Measurements from ENCODE around the gene CNTN5.

CNTN5 gene

DNA sequence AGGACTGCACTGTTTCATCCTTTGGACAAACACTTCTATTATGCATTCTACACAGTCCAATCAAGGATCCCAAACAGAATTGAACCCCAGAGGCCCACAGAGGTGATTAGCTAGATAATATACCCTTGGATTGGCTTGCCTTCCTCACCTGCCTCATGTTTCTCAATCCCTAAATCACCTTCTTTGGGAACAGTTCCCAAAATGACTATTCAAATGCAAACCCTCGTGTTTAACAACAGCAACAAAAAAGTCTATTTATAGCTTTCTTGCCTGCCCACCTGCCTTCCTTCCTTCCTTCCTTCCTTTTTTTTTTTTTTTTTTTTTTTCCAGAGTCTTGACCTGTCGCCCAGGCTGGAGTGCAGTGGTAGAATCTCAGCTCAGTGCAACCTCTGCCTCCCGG is 180.0 kb downstream of the CNTN5 start:
- no peaks in the 10 kb centered on the region for H3K4me1 Mint-ChIP-seq
- no peak overlapping the region for H3K27ac Mint-ChIP-seq
- peaks cover 21% of the 10 kb centered on the region for H3K9me3 Mint-ChIP-seq
- H3K36me3 Mint-ChIP-seq = no peaks in the 10 kb centered on the region
- no peak overlapping the region for H3K4me3 Mint-ChIP-seq
- ATAC-seq (no peak), DNase-seq (ENCODE audit: low spot score in 2 of 2) (no peak)

DNA sequence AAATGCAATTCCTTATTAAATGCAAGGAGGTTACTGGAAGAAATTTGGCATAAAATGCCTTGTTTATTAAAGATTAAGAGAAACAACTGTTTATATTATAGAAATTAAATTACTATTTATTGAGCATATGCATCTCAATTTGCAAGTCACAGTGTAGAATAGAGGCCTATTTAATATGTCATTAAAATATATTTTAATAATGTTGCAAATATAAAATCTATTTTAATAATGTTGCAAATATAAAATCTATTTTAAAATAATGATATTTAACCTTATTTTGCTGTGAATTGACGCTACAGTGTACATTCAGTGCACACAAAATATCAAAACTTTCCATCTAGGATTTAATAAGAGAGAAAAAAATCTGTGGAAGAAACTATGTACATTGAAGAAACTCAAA is 188.1 kb downstream of the CNTN5 start:
- H3K4me3 Mint-ChIP-seq = no peak overlapping the region
- no peaks in the 10 kb centered on the region for H3K36me3 Mint-ChIP-seq
- peaks cover 10% of the 10 kb centered on the region for H3K9me3 Mint-ChIP-seq
- DNase-seq (ENCODE audit: low spot score in 2 of 2) (no peak), ATAC-seq (no peak)
- no peaks in the 10 kb centered on the region for H3K4me1 Mint-ChIP-seq
- no peak overlapping the region for H3K27ac Mint-ChIP-seq

DNA sequence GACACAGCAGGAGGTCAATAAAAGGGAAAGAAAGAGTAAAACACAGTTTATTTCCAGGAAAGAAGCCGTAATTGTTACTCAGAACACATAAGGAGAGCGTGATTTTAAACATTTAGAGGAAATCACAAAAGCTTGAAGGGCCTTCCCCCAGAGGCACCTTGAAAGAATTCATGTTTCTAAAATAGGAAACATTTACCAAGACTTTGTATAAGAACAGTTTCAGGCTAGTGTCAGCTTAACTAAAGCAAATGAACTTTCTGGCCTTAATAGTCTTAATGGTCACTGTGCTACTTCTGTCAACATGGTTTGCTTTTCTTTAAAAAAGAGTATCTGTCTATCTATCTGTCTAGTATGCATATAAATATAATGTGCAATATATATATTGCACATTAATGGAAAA is 208.8 kb downstream of the CNTN5 start:
- DNase-seq (ENCODE audit: low spot score in 2 of 2) (no peak), ATAC-seq (no peak)
- H3K9me3 Mint-ChIP-seq = peaks cover 20% of the 10 kb centered on the region
- H3K4me3 Mint-ChIP-seq = no peak overlapping the region
- H3K36me3 Mint-ChIP-seq = no peaks in the 10 kb centered on the region
- no peaks in the 10 kb centered on the region for H3K4me1 Mint-ChIP-seq
- no peak overlapping the region for H3K27ac Mint-ChIP-seq

DNA sequence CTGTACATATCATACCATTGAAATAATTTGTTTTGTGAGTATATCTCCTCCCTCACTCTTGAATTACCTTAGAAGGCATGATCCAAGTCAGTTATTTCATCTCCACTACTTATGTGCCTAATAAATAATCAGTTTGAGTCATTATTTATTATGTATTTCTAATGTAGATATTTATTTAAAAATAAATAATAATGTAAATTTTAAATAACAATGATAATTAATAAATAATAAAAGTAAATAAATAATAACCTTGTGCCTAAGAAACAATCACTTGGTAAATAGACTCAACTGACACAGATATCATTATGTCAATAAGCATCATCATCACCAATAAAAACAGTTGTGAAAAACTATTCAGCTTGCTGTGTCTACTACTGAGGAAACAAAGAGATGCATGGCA is 213.8 kb downstream of the CNTN5 start:
- ATAC-seq = no peak

DNA sequence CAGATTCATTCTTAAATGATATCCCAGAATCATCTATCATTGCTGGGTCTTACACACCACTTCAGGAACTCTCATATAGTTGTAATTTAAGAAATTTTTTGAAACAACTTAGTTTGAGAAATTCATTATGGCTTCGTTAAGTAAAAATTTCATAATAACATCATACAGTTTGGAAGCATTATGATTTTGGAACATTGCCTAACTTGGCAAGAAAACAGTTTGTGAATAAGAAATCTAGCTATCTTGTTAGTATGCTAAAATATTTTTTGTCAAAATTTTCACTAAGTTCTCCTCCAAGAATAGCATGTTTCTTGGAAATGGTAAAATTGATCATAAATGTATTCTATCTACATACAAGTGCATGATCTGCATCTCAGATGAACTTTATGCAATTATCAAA is 217.7 kb downstream of the CNTN5 start:
- Mint-ChIP-seq H3K4me1 (no peaks in the 10 kb centered on the region), H3K9me3 (peaks cover 20% of the 10 kb centered on the region), H3K36me3 (no peaks in the 10 kb centered on the region), H3K4me3 (no peak overlapping the region), H3K27ac (no peak overlapping the region)
- ATAC-seq (no peak), DNase-seq (ENCODE audit: low spot score in 2 of 2) (no peak)

More for the DNA sequence above, 213.8 kb downstream of the CNTN5 start:
- no peak overlapping the region for H3K4me3 Mint-ChIP-seq
- no peak overlapping the region for H3K27ac Mint-ChIP-seq
- DNase-seq (ENCODE audit: low spot score in 2 of 2) = no peak
- H3K4me1 Mint-ChIP-seq = no peaks in the 10 kb centered on the region
- no peaks in the 10 kb centered on the region for H3K36me3 Mint-ChIP-seq
- H3K9me3 Mint-ChIP-seq = peaks cover 12% of the 10 kb centered on the region

DNA sequence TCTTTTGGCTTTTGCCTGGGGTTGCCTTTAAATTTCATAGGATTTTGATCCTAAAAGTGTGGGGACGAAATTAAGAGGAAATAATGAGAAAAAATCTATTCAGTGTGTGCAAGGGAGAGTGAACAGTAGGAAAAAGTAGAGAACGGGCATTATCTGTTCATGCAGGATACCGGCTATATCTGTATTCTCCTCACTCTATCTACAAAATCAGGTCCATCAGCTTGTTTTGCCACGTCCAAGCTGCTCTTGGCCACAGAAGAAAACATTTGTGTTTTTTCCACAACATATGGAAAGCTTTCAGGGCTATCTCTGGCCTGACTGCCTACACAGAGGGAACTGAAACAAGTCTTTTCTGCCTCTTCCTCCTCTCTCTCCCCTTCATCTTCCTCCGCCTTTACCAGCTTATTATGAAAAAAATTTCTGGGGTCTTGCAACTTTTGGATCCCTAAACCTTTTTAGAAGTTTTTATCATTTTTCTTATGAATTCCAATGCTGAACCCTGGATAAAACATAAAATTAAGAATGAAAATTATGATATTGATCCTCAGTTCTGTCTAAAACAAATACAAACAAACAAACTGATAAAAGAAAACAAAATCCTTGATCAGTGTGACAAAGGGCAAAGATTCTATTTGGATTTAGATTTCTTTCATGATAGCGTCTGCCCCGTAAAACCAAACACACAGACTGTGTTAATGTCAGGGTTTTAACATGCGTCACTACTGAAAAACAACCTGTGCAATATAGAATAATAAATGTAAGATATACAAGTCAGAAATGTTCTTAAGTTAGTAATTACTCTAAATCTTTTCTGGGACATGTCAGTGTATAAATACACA is 219.7 kb downstream of the CNTN5 start:
- H3K36me3 Mint-ChIP-seq = no peaks in the 10 kb centered on the region
- H3K9me3 Mint-ChIP-seq = peaks cover 12% of the 10 kb centered on the region
- DNase-seq (ENCODE audit: low spot score in 2 of 2) = no peak
- ATAC-seq = no peak
- no peaks in the 10 kb centered on the region for H3K4me1 Mint-ChIP-seq
- no peak overlapping the region for H3K27ac Mint-ChIP-seq
- no peak overlapping the region for H3K4me3 Mint-ChIP-seq

DNA sequence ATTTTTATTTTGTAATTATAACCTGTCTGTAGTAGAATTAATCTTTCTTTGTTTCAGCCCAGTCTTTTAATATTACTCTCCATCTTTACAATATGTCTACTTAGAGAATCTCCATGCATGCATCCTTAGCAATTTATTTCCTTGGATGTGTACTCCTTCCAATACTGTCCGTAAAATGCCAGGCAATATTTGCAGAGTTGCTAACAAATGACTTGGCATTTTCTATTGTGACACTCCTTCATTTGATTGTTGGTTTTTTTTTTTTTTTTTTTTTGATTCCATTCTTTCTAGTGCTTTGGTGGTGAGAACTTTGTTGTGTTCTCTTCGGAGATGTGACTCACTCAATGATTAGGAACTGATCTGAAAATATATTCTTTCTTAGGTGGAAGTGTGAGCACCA is 220.3 kb downstream of the CNTN5 start:
- no peak for DNase-seq (ENCODE audit: low spot score in 2 of 2)
- H3K9me3 Mint-ChIP-seq = peaks cover 12% of the 10 kb centered on the region
- no peak overlapping the region for H3K4me3 Mint-ChIP-seq
- no peak overlapping the region for H3K27ac Mint-ChIP-seq
- no peaks in the 10 kb centered on the region for H3K4me1 Mint-ChIP-seq
- no peaks in the 10 kb centered on the region for H3K36me3 Mint-ChIP-seq
- ATAC-seq = no peak

DNA sequence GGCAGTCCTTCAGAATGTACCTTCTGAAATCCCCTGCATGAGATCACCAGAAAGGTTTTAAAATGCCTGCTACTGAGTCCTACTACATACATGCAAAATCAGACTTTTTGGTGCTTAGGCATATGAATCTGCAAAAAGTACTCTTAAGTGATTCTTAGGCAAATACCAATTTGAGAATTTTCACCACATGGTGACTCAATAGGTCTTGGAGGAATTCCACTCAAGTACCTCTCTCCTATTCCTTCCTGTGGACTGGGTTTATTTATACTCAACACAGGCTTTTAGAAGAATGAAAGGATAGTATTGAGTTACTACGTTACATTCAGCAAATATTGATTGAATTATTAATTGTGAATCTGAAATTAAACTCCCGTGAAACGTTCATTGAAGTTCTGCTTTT is 223.9 kb downstream of the CNTN5 start:
- H3K4me1 Mint-ChIP-seq = no peaks in the 10 kb centered on the region
- H3K27ac Mint-ChIP-seq = no peak overlapping the region
- no peak overlapping the region for H3K4me3 Mint-ChIP-seq
- H3K36me3 Mint-ChIP-seq = no peaks in the 10 kb centered on the region
- no peak for ATAC-seq
- H3K9me3 Mint-ChIP-seq = peaks cover 15% of the 10 kb centered on the region
- DNase-seq (ENCODE audit: low spot score in 2 of 2) = no peak

DNA sequence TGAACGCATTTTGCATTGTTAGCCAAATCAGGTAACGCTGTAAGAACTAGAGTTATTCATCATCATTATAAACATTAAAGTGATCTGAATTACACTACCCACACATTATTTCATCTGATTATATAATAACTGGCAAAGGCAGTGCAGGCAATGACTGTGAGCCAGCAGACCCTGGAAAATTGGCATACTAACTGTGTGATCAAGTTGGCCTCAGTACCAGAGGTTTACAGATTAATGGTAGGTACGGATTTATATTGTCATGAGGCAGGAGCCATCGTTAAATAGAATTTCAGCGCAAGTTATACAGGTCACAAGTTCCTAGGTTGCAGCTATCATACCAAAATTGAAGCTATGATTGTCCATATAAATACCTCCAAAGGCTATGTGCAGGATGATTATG is 225.4 kb downstream of the CNTN5 start:
- no peak for DNase-seq (ENCODE audit: low spot score in 2 of 2)
- H3K9me3 Mint-ChIP-seq = peaks cover 10% of the 10 kb centered on the region
- no peaks in the 10 kb centered on the region for H3K36me3 Mint-ChIP-seq
- ATAC-seq = no peak
- no peak overlapping the region for H3K27ac Mint-ChIP-seq
- no peak overlapping the region for H3K4me3 Mint-ChIP-seq
- H3K4me1 Mint-ChIP-seq = no peaks in the 10 kb centered on the region

DNA sequence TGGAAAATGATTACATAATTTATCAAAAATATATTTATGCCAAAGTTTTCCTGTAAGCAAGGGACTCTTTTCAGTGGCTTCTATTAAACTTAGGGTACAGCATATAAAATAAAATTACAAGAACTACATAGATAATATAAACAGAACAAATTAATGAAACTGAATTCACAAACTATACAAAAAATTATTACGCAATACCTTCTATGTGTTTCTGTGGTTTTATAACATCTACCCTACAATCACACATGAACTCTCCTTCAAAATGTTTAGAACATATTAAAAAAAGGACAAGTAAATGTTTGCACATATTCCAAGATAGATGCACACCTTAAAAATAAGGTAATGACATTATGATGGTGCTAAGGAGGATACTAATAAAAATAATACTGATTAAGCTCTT is 235.9 kb downstream of the CNTN5 start:
- ATAC-seq (no peak), DNase-seq (ENCODE audit: low spot score in 2 of 2) (no peak)
- no peaks in the 10 kb centered on the region for H3K36me3 Mint-ChIP-seq
- H3K4me3 Mint-ChIP-seq = no peak overlapping the region
- H3K27ac Mint-ChIP-seq = no peak overlapping the region
- peaks cover 16% of the 10 kb centered on the region for H3K9me3 Mint-ChIP-seq
- H3K4me1 Mint-ChIP-seq = no peaks in the 10 kb centered on the region

DNA sequence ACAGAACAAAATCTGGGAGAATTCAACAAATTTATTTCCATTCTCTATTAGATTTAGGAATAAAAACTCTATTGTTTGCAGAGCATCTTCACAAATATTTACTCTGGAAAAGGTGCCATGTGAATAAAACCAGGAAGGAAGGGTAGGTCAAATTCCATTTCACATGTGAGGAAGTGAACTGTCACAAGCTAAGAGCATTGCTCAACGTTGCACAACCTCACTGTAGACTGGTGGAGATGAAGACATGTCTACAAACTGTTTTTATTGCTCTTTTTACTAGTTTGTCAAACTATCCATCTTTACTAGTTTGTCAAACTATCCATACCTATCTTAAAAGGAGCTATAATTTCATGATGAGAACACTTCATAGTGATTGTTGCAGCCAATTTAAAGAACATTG is 236.4 kb downstream of the CNTN5 start:
- ATAC-seq (no peak), DNase-seq (ENCODE audit: low spot score in 2 of 2) (no peak)
- Mint-ChIP-seq H3K4me1 (no peaks in the 10 kb centered on the region), H3K36me3 (no peaks in the 10 kb centered on the region), H3K27ac (no peak overlapping the region), H3K4me3 (no peak overlapping the region), H3K9me3 (peaks cover 14% of the 10 kb centered on the region)

DNA sequence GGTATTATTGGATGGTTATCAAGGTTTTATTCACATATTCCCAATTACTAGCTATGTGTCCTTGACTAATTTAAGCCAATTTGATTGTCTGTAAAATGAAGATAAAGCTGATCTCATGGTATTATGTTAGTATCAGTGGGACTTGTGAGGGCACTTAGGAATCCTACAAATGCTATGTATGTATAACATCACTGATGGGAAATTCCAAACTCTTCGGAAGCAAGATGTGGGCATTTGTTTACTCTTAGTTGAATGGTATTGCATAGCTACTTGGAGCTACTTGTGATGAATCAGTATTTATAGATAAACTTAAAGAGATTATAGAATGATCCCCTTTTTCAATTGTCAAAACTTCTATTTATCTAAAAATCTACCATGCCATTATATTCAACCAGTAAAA is 239.9 kb downstream of the CNTN5 start:
- Mint-ChIP-seq H3K4me3 (no peak overlapping the region), H3K36me3 (no peaks in the 10 kb centered on the region), H3K4me1 (no peaks in the 10 kb centered on the region), H3K9me3 (peaks cover 7% of the 10 kb centered on the region), H3K27ac (no peak overlapping the region)
- DNase-seq (ENCODE audit: low spot score in 2 of 2) = no peak
- ATAC-seq = no peak

DNA sequence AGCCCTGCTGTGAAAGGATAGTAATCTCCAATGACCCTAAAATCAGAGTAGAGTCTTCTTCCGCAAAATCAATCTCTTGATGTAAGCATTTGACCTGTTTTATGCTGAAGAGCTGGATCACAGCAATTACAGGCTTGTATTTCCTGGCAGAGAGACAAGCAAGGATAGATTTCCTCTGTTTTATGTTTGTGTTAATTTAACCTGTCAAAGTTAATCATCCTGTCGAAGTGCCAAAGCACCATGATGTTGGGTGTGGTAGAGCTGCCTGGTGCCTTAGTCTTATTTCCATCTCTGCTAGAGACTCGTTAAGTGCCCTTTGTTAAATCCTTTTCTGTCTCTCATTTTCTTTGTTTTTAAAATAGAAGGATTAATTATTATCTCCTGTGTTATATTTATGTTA is 248.1 kb downstream of the CNTN5 start:
- DNase-seq (ENCODE audit: low spot score in 2 of 2) (no peak), ATAC-seq (no peak)
- H3K27ac Mint-ChIP-seq = no peak overlapping the region
- no peaks in the 10 kb centered on the region for H3K36me3 Mint-ChIP-seq
- peaks cover 3% of the 10 kb centered on the region for H3K9me3 Mint-ChIP-seq
- H3K4me1 Mint-ChIP-seq = no peaks in the 10 kb centered on the region
- no peak overlapping the region for H3K4me3 Mint-ChIP-seq

DNA sequence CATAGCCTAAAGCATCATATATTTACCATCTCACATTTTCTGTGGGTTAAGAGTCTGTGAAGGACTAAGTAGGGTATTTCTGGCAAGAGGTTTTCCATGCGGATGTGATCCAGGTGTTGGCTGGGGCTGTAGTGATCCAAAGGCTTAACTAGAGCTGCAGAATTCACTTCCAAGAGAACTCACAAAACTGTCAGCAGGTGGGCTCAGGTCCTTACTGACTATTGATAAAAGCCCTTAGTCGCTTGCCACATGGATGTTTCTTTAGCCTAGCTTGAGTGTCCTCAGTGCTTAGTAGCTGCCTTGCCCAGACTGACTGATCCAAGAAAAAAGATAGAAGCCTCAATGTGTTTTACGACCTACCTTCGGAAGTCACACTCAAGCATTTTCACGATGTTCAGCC is 250.8 kb downstream of the CNTN5 start:
- DNase-seq (ENCODE audit: low spot score in 2 of 2) (no peak), ATAC-seq (no peak)
- no peaks in the 10 kb centered on the region for H3K4me1 Mint-ChIP-seq
- H3K27ac Mint-ChIP-seq = no peak overlapping the region
- no peak overlapping the region for H3K4me3 Mint-ChIP-seq
- H3K9me3 Mint-ChIP-seq = no peaks in the 10 kb centered on the region
- H3K36me3 Mint-ChIP-seq = no peaks in the 10 kb centered on the region

DNA sequence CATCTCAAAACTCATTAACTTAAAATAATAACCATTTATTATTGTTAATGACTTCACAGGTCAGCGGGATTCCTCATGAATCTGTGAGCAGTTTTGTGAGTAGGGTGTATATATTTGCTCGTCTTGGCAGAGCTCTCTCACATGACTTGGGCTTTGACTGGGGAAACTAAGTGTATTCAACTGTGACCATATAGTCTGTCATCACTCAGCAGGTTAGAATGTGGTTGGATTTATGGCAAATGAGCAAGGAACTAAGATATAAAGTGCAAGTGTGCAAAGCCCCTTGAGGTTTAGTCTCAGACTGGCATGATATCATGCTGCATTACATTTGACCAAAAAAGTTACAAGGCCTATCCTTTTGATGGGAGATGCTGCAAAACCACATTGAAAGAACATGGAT is 254.8 kb downstream of the CNTN5 start:
- Mint-ChIP-seq H3K9me3 (peaks cover 2% of the 10 kb centered on the region), H3K4me1 (no peaks in the 10 kb centered on the region), H3K36me3 (no peaks in the 10 kb centered on the region), H3K4me3 (no peak overlapping the region), H3K27ac (no peak overlapping the region)
- DNase-seq (ENCODE audit: low spot score in 2 of 2) (no peak), ATAC-seq (no peak)

DNA sequence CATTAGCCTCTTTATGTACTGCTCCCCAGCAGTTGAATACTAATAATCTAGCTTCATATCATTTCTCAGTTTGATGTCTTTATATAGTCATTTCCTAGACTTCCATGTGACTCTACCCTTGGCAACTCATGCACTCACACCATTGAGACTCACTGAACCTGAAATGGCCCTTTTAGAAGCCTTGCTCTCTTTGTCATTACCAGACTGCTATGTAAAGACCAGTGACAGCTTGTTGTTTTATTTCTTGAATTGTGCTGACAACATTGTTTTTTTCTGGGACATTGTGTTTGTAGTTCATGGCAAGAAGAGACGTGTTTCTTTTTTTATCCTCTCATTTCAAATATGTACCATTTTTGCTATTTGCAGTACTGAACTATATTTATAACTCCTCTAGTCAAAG is 256.5 kb downstream of the CNTN5 start:
- peaks cover 7% of the 10 kb centered on the region for H3K9me3 Mint-ChIP-seq
- DNase-seq (ENCODE audit: low spot score in 2 of 2) = no peak
- no peaks in the 10 kb centered on the region for H3K4me1 Mint-ChIP-seq
- ATAC-seq = no peak
- no peaks in the 10 kb centered on the region for H3K36me3 Mint-ChIP-seq
- H3K4me3 Mint-ChIP-seq = no peak overlapping the region
- no peak overlapping the region for H3K27ac Mint-ChIP-seq

DNA sequence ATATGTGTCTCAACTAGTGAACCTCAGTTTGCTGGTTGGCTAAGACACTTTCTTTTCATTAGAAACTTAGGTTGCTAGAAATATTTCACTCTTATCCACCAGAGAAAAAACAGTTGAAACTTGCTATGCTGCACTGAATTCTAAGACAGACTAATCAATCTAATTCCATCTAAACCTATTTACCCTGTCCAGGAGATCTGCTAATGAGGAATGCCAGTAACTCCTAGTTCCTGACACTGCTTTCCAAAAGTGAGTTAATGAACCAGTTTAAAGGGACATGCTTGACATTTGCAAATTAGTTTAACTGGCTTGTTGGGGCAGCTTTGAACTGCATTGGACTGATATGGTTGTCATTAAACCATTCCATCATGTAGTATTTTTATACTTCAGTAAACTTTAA is 258.5 kb downstream of the CNTN5 start:
- Mint-ChIP-seq H3K27ac (no peak overlapping the region), H3K4me3 (no peak overlapping the region), H3K4me1 (no peaks in the 10 kb centered on the region), H3K36me3 (no peaks in the 10 kb centered on the region), H3K9me3 (peaks cover 12% of the 10 kb centered on the region)
- DNase-seq (ENCODE audit: low spot score in 2 of 2) (no peak), ATAC-seq (no peak)
